BE2C (cell line): Measurements from ENCODE around the gene PGLYRP3.

Experiments used
- DNase-seq: peaks from one replicate; pipeline ENCODE4 v3.0.0-alpha.2; 2020
- H3K27me3 ChIP-seq: fragments of 250-450 bp; sonication (Bioruptor Pico); 2 replicates; pipeline ENCODE4 v1.5.1; 2020; ENCODE audit warnings: mild to moderate bottlenecking
- H3K36me3 ChIP-seq: fragments of 250-450 bp; sonication (Bioruptor Pico); 2 replicates; pipeline ENCODE4 v1.5.1; 2020; ENCODE audit warnings: mild to moderate bottlenecking
- H3K4me1 ChIP-seq: fragments of 250-450 bp; sonication (Bioruptor Pico); 2 replicates; pipeline ENCODE4 v1.5.1; 2020
- H3K4me3 ChIP-seq: 2 replicates; pipeline ENCODE4 v1.5.1; 2011; ENCODE audit warnings: low read depth, low read length
- H3K9me3 ChIP-seq: fragments of 250-450 bp; sonication (Bioruptor Pico); 2 replicates; pipeline ENCODE4 v1.5.1; 2020
- CTCF ChIP-seq: IDR thresholded peaks from 2 replicates; pipeline ENCODE4 v1.5.1; 2012; ENCODE audit warnings: mild to moderate bottlenecking, low read depth, low read length

PGLYRP3 gene

GRCh38 chr1:153305682-153306081 lies 7.1 kb downstream of the PGLYRP3 start:
- no peak for TF ChIP-seq CTCF
- Histone ChIP-seq H3K4me3 (no peak overlapping the region), H3K4me1 (no peaks in the 10 kb centered on the region), H3K36me3 (no peaks in the 10 kb centered on the region), H3K9me3 (no peaks in the 10 kb centered on the region), H3K27me3 (peaks cover 9% of the 10 kb centered on the region)
- DNase-seq, result no peak

DNA sequence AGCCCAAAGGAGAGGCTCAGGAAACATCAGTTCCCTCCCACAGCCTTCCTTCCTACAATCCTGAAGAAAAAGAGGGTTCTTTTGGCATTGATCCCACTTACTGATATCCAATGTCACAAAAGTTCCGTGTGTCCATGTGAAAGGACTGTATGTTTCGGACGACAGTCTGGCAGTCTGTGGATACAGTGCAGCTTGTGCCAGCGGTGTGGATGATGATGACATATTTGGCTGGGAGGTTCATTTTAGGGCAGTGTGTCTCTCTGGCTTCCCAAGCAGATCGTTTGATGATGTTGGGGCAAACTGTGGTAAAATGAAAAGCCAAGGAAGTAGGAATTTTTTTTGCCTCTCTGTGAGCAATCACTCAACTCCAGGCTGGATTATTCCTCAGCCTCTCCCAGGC lies 10.4 kb downstream of the PGLYRP3 start:
- TF ChIP-seq CTCF, result no peak
- Histone ChIP-seq H3K36me3 (no peaks in the 10 kb centered on the region), H3K4me1 (no peaks in the 10 kb centered on the region), H3K9me3 (no peaks in the 10 kb centered on the region), H3K27me3 (peaks cover 6% of the 10 kb centered on the region), H3K4me3 (no peak overlapping the region)
- no peak for DNase-seq

DNA sequence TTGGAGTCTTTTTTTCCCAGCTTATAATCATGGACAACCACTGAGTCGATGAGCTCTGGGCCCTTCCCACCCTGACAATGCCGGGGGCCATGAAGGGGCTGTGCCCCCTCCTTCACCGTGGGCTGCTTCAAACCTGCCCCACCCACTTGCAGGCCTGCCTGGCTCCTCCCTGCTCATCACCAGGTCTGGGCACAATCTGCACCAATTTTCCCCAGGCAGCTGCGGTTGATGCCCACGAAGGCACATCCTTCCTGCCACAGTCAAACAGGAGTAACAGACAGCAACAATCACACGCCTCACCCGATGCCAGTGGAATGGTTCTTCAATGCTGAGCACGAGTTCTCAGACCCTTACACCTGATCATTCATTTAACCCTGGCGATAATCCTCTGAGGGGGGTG lies 18.9 kb downstream of the PGLYRP3 start:
- H3K36me3 ChIP-seq, result no peaks in the 10 kb centered on the region

GRCh38 chr1:153293480-153293775 lies 19.3 kb downstream of the PGLYRP3 start:
- Histone ChIP-seq H3K9me3 (no peaks in the 10 kb centered on the region), H3K4me3 (no peak overlapping the region), H3K27me3 (peaks cover 25% of the 10 kb centered on the region), H3K36me3 (no peaks in the 10 kb centered on the region), H3K4me1 (no peaks in the 10 kb centered on the region)
- TF ChIP-seq CTCF, result no peak
- no peak for DNase-seq

More for the DNA sequence above, 18.9 kb downstream of the PGLYRP3 start:
- peaks cover 25% of the 10 kb centered on the region for H3K27me3 ChIP-seq
- TF ChIP-seq CTCF, result no peak
- no peaks in the 10 kb centered on the region for H3K4me1 ChIP-seq
- H3K4me3 ChIP-seq, result no peak overlapping the region
- no peaks in the 10 kb centered on the region for H3K9me3 ChIP-seq
- DNase-seq, result no peak

DNA sequence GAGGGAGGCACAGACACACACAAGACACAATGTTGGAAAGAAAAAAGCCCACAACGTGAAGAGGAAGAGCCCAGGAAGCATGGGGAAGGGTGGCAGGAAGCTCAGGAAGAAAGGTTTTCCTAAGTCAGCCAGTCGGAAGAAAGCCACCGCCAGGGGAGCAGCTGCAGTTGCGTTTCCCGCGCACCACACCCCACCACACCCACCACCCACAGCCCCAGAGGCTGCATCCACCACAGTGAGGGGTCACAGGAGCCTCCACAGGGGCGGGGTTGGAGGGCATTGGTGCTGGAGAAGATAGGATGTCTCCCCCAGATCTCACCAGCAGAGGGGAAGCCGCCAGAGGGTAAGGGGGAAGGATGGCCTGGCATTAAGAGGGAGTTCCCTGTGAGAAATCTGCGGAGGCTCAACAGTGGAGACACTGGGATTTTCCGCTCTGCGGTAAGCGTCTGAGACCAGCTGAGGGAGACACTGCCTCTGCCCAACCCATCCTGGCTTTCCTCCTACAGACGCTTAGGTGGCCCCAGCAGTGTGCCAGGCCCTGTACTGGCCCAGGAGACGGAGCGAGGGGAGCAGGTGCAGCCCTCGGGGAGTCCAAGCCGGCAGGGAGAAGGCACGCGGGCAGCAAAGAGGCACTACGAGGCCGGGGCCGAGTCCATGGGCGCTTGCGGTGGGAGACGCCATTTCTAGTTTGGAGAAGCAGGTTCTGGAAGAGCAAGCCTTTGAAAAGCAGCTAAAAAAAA lies 19.8 kb downstream of the PGLYRP3 start:
- H3K36me3 ChIP-seq, result no peaks in the 10 kb centered on the region
- no peak for TF ChIP-seq CTCF
- H3K4me3 ChIP-seq, result no peak overlapping the region
- no peak for DNase-seq
- H3K4me1 ChIP-seq, result no peaks in the 10 kb centered on the region
- H3K27me3 ChIP-seq, result peaks cover 25% of the 10 kb centered on the region
- no peaks in the 10 kb centered on the region for H3K9me3 ChIP-seq

DNA sequence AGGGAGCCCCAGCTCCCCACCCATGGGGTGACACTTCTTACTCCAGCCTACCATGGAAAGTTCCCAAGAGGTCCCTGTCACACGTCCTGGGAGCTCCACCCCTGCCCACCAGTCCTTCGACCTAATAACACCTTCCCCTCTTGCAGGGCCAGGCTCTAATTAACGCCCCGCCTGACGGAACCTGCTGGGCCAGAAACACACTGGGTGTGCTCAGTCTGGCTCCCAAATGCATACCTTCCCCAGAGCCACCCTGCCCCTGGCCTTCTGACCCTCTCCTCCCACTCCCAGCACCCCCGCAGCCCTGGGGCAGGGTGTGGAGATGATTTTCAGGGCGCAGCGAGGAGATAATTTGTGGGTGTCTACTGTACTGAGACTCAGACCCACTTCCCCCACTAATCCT lies 20.6 kb downstream of the PGLYRP3 start:
- Histone ChIP-seq H3K36me3 (no peaks in the 10 kb centered on the region), H3K9me3 (no peaks in the 10 kb centered on the region), H3K27me3 (peaks cover 25% of the 10 kb centered on the region), H3K4me3 (no peak overlapping the region), H3K4me1 (no peaks in the 10 kb centered on the region)
- no peak for DNase-seq
- TF ChIP-seq CTCF, result no peak
